NCI-H128 (cell line): ENCODE results near the gene SCFD2.
"Not testable (repeated sequence)": the region's sequence is repeated elsewhere in the genome, so short reads cannot be mapped to it uniquely, and the experiment has no call there.

Source experiments
- DNase-seq: peaks from one replicate; lab custom pipeline; 2025; ENCODE audit not compliant: unreplicated experiment; lab: John Stamatoyannopoulos, UW

SCFD2 gene

GRCh38 chr4:53150631-53151488 lies 215.0 kb downstream of the SCFD2 start:
- no peak for DNase-seq

- DNase-seq: no peak
These were observed 218.2 kb downstream of the SCFD2 start for GRCh38 chr4:53147711-53148110.

- no peak for DNase-seq
These were observed 218.7 kb downstream of the SCFD2 start for GRCh38 chr4:53147197-53147596.

- DNase-seq: no peak
These were observed 224.6 kb downstream of the SCFD2 start for GRCh38 chr4:53141308-53141707.

- DNase-seq: not testable (repeated sequence)
These were observed 226.6 kb downstream of the SCFD2 start for GRCh38 chr4:53139256-53139655.

- no peak for DNase-seq
These were observed 228.4 kb downstream of the SCFD2 start for GRCh38 chr4:53137468-53137867.

- no peak for DNase-seq
These were observed 228.9 kb downstream of the SCFD2 start for GRCh38 chr4:53136954-53137353.

GRCh38 chr4:53132132-53132891 lies 233.5 kb downstream of the SCFD2 start:
- DNase-seq: no peak

GRCh38 chr4:53131562-53131925 lies 234.3 kb downstream of the SCFD2 start:
- DNase-seq: no peak

- DNase-seq: no peak
These were observed 234.8 kb downstream of the SCFD2 start for GRCh38 chr4:53130896-53131561.

GRCh38 chr4:53128706-53129357 lies 237.0 kb downstream of the SCFD2 start:
- DNase-seq: no peak

- no peak for DNase-seq
These were observed 237.6 kb downstream of the SCFD2 start for GRCh38 chr4:53128231-53128630.

GRCh38 chr4:53127365-53127764 lies 238.5 kb downstream of the SCFD2 start:
- DNase-seq: no peak

- DNase-seq: no peak
These were observed 239.8 kb downstream of the SCFD2 start for GRCh38 chr4:53126099-53126498.

- DNase-seq: no peak
These were observed 242.0 kb downstream of the SCFD2 start for GRCh38 chr4:53123819-53124218.

GRCh38 chr4:53123171-53123570 lies 242.7 kb downstream of the SCFD2 start:
- DNase-seq: no peak

GRCh38 chr4:53122280-53123116 lies 243.4 kb downstream of the SCFD2 start:
- no peak for DNase-seq

GRCh38 chr4:53121264-53121865 lies 244.5 kb downstream of the SCFD2 start:
- DNase-seq: no peak

- DNase-seq: no peak
These were observed 245.1 kb downstream of the SCFD2 start for GRCh38 chr4:53120778-53121177.

- DNase-seq: no peak
These were observed 246.2 kb downstream of the SCFD2 start for GRCh38 chr4:53119680-53120079.
